ENCODE results near the gene GEMIN7.

GRCh38 chr19:45096700-45097099 is 17.6 kb downstream of the GEMIN7 start:
- TF ChIP-seq CTCF (IDR thresholded peaks at IDR 0.05): no peak
- TF ChIP-seq POLR2A (IDR thresholded peaks at IDR 0.05): no peak
